HG03139 (cell line): Measurements from ENCODE around the gene KDM4B.

Experiments used
- ATAC-seq: cut with Tn5 transposase; IDR thresholded peaks from one replicate; pipeline ENCODE4 v1.9.1; 2021; ENCODE audit not compliant: unreplicated experiment

The KDM4B gene

DNA sequence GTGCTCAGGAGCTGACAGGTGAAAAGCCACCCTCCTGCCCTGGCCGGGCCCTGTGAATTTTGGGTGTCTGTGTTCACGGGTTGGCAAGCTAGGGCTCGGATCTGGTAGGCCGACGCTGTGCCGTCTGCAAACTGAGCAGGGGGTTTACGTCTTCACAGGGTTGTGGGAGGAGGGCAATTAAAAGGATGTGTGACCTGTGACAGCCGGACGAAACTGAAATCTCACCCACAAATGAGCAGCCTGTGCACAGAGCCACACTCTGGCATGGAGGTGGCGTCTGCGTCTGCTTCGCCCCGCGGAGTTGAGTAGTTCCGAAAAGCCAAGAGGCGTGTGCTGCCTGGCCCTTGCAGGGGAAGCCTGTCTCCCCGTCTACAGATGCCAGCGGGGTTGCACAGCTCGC lies 117.3 kb downstream of the KDM4B start:
- no peak for ATAC-seq

DNA sequence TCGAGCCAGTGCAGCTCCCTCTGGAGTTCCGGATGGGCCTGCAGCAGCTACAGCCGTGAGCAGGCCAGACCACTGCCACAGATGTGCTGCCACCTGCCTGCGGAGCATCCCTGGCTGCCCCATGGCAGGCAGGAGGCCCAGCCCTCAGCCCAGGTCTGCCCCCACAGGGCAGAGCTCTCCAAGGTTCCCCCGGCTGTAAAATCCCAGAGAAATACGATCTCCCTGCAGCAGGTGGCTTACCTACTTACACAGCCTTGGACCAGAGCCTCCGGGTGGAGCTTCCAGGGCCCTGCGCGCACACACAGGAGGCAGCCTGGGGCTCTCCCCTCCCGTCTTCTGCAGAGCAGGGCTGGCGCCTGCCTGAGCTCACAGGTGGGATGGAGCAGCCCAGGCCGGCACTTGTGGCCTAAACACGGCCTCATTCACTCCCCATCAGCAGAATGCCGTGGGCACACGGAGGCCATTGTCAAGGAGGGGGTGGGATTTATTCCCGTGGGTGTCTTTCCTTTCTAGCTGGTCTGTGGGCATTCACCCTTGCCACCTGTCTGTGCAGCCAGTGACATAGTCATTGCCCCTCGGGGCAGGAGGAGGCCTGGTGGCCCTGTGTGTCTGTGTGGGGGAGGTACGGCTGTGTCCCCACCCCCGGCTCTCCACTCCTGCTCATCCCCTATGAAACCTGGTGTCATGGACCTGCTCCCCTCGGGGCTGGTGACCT lies 118.0 kb downstream of the KDM4B start:
- no peak for ATAC-seq

DNA sequence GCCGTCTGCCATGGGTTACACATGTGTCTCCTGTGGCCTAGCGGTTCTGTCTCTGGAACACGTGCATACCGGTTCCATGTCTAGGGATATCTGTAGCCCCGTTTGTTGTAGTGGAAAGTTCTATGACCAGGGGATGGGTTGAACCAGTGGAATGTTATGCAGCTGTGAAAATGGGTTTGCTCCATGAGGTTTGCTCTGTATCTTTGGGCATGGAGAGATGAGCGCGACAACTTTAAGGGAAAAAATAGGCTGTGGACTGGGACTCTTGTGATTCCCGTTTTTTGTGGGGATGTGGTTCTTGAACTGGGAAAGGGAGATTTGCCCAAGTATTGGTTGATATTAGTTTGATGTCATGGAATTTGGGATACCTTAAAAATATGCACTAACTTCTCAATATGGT lies 120.4 kb downstream of the KDM4B start:
- ATAC-seq, result no peak

GRCh38 chr19:5090465-5091017 lies 121.6 kb downstream of the KDM4B start:
- no peak for ATAC-seq

DNA sequence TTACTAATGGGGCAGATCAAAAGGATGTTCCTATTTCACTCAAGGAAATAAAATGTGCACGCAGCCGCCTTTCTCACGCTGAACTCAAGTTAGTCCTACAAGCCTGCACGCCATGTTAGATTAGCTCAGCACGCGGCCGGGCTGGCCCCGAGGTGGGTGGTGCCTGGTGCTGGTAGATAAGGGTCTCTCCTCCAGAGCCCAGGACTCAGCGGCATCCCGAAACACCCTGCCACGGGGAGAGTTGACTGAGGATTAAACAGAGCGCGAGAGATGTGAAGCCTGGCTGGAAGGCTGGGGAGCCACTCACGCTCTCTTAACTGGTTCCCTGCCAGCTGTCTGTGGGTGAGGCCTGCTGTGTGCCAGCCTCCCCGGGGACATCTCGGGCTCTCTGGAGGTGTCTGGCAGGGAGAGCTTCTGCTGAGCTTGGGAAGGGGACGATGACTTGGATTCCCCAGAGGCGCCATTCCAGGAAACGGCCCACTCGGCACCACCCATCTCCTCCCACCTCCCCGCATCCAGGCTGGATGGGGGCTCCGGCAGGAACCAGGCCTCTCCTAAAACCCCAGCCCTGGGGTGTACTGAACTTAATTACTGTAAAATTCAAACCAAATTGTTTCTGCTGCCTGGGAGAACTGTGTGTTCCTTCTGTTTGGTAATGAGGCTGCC lies 122.2 kb downstream of the KDM4B start:
- ATAC-seq, result no peak

GRCh38 chr19:5091684-5092480 lies 123.0 kb downstream of the KDM4B start:
- no peak for ATAC-seq

DNA sequence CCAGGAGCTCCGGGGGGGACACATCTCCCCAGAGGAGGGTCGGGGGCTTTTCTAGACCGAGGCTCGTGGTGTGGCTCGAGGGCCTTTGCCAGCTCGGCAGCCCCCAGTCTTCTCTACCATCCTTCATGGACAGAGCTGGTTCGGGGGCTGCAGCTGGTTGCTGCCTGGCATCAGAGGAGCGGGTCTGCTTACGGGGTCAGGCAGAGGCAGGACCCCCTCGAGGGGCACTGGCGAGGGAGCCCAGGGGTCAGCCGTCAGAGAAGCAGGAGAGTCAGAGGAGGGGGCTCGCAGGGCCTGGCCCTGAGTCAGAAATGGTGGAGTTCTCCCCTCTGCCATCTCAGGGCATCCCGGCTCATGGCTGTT lies 123.5 kb downstream of the KDM4B start:
- ATAC-seq, result no peak

DNA sequence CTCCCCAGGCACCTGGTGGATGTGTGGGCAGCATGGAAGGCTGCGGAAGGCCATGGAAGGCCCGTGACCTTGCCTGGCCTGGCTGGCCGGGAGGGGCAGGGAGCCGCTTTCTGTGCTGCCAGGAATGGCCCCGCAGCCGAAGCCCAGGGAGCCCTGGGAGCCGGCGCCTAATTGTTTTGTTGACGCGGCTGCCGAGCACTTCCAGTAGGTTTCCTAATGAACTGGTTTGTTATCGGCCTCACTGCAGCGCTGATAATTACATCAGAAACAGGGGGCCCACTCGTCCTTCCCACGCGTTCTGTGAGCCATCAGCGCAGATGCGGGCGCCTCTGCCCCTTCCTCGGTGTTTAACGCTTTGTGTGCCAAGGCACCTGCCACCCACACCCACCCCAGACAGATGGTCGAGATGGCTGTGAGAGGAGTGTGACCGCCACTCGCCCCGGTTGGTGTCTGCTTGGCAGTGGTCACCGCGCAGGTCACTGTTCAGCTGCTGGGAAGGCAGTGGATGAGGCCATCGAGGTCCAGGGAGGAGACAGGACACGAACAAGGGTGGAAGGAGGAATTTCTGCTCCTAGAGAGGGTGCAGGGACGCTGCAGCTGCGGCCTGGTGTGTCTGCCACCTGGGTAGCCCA lies 124.5 kb downstream of the KDM4B start:
- no peak for ATAC-seq

DNA sequence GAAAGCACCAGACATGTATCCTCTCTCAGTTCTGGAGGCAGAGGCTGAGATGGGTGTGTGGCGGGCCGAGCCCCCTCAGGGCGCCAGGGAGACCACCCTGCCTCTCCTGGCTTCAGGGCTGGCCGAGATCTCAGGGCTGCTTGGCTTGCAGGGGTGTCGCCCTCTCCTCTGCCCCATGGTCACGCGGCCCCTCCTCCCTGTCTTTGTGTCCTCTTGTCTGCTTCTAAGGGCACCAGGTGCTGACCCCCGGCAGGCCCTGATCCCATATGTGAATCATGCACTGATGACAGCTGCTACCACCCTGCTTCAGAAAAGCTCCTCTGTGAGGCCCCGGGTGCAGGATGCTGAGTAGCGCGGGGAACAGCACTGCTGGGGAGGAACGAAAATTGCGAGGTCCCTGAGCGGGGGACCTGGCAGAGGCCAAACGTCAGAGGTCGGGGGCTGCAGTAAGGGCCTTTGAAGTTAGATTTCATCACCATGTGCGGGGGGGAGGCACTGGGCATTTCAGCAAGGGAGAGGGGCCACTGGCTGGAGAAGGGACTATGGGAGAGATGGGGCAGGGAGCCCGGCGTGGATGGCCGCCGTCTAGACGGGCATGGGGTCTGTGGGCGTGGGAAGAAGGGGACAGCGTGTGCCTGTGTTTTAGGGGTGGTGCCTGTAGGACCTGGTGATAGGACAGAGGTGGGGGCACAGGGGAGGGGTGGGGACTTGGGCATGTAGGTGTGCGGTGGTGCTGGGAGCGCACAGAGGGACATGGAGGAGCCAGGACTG lies 125.2 kb downstream of the KDM4B start:
- ATAC-seq, result no peak

- ATAC-seq, result no peak
These were observed 126.1 kb downstream of the KDM4B start for GRCh38 chr19:5094768-5095567.

GRCh38 chr19:5095568-5095850 lies 126.6 kb downstream of the KDM4B start:
- ATAC-seq, result no peak

DNA sequence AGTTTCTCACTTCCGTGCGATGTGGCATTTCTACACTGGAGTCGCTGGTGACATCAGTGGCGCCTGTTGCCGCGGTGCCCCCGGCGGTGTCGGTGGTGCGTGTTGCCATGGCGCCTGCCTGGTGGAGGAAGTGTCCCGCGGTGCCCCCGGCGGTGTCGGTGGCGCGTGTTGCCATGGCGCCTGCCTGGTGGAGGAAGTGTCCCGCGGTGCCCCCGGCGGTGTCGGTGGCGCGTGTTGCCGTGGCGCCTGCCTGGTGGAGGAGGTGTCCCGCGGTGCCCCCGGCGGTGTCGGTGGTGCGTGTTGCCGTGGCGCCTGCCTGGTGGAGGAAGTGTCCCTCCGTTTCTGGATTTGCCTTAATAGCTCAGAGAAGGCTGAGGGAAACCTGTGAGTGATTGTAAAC lies 127.6 kb downstream of the KDM4B start:
- ATAC-seq, result no peak

GRCh38 chr19:5097331-5097930 lies 128.5 kb downstream of the KDM4B start:
- ATAC-seq, result no peak

DNA sequence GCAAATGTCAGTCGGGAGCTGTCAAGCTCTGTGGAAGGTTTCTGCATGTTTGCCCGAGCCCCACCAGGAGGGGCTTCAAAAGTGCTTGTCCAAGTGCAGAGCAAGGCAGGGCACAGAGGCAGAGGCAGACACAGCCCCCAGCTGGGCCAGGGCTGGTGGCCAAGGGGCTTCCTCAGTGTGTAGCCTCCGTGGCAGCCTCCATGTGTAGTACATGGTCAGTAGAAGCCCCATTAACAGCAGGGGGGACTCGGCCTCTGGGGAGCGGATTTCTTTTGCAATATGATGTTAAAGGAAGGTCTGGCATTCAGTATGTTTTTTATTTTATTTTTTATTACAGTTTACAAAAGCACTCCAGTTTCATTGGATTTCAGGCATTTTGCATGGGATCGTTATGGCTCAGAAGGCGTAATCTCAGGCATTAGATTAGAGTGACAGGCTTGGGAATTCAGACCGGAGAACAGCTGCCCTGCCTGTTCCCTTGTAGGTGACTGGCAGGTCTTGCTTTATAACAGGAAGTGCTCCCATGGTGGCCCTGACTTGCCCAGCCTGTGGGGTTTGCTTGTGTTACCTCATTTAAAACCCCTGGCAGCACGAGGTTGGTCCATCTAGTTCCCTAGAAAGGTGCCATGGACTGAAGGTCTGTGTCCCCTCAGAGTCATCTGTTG lies 129.2 kb downstream of the KDM4B start:
- no peak for ATAC-seq

- ATAC-seq, result no peak
These were observed 129.7 kb downstream of the KDM4B start for GRCh38 chr19:5098646-5099045.

- no peak for ATAC-seq
These were observed 130.8 kb downstream of the KDM4B start for GRCh38 chr19:5099701-5100221.

DNA sequence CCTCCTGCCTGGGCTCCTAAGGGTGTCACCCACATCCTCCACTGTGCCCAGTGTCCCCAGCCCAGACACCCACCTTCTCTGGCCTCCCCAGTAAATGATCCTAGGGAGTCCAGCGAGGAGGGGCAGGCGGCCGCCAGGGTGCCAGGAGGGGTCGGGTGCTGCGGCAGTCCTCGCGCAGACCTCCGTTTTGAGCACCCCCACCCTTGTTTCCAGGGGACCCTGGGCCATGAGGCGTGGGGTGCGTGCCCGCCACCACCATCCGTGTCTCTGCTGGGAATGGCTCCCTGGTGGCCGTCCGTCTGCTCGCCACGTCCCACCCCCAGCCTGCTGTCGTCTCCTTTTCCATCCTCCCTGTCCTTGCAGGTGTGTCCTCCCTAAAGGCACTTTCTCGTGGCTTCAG lies 133.0 kb downstream of the KDM4B start:
- no peak for ATAC-seq

- ATAC-seq, result no peak
These were observed 133.6 kb downstream of the KDM4B start for GRCh38 chr19:5102520-5102919.
